H9 (cell line): ENCODE results near the gene DAB1. TPM values are rescaled to one million over a fixed set of nuclear protein-coding genes. Genes with fewer than 3 reads are reported as not detected.

Source experiments
- DNase-seq: peaks from one replicate; pipeline ENCODE4 v3.0.0-alpha.2; 2017
- H2AFZ ChIP-seq: one replicate; pipeline ENCODE4 v1.6.1; 2013; ENCODE audit warnings: mild to moderate bottlenecking, low read length, control low read depth, moderate library complexity
- H2AK5ac ChIP-seq: 2 replicates; pipeline ENCODE4 v1.6.1; 2013; ENCODE audit warnings: low read length, control low read depth, mixed read lengths; ENCODE audit not compliant: insufficient read length
- H2BK120ac ChIP-seq: one replicate; pipeline ENCODE4 v1.6.1; 2013; ENCODE audit warnings: low read depth, mild to moderate bottlenecking, low read length, control low read depth, inconsistent platforms; ENCODE audit not compliant: poor library complexity, severe bottlenecking
- H2BK12ac ChIP-seq: 2 replicates; pipeline ENCODE4 v1.6.1; 2013; ENCODE audit warnings: low read length, control low read depth, mixed read lengths, low read depth; ENCODE audit not compliant: insufficient read length
- H2BK15ac ChIP-seq: 2 replicates; pipeline ENCODE4 v1.6.1; 2013; ENCODE audit warnings: low read depth, low read length, control low read depth
- H2BK20ac ChIP-seq: one replicate; pipeline ENCODE4 v1.6.1; 2013; ENCODE audit warnings: low read depth, mild to moderate bottlenecking, low read length, control low read depth, inconsistent platforms; ENCODE audit not compliant: poor library complexity, severe bottlenecking
- H2BK5ac ChIP-seq: 2 replicates; pipeline ENCODE4 v1.6.1; 2013; ENCODE audit warnings: low read length, control low read depth, mixed read lengths; ENCODE audit not compliant: insufficient read length
- H3K14ac ChIP-seq: 2 replicates; pipeline ENCODE4 v1.6.1; 2013; ENCODE audit warnings: low read length, control low read depth; ENCODE audit not compliant: insufficient read depth
- H3K18ac ChIP-seq: 2 replicates; pipeline ENCODE4 v1.6.1; 2013; ENCODE audit warnings: low read depth, mild to moderate bottlenecking, mixed read lengths, low read length, control low read depth; ENCODE audit not compliant: insufficient read length
- H3K23ac ChIP-seq: 2 replicates; pipeline ENCODE4 v1.6.1; 2013; ENCODE audit warnings: low read length, control low read depth, mixed read lengths, low read depth; ENCODE audit not compliant: insufficient read length
- H3K23me2 ChIP-seq: 2 replicates; pipeline ENCODE4 v1.6.1; 2013; ENCODE audit warnings: low read depth, mild to moderate bottlenecking, mixed read lengths, low read length, control low read depth; ENCODE audit not compliant: insufficient read length, poor library complexity, severe bottlenecking
- H3K27ac ChIP-seq: 2 replicates; pipeline ENCODE4 v1.5.1; 2013; ENCODE audit warnings: low read length, control low read depth, mixed read lengths, low read depth; ENCODE audit not compliant: insufficient read length
- H3K27me3 ChIP-seq: 2 replicates; pipeline ENCODE4 v1.6.1; 2013; ENCODE audit warnings: low read length, control low read depth, inconsistent platforms; ENCODE audit not compliant: insufficient read depth
- H3K4ac ChIP-seq: 2 replicates; pipeline ENCODE4 v1.6.1; 2013; ENCODE audit warnings: low read depth, mild to moderate bottlenecking, control low read depth, inconsistent platforms, low read length, moderate library complexity
- H3K4me1 ChIP-seq: 2 replicates; pipeline ENCODE4 v1.6.1; 2013; ENCODE audit warnings: low read length, control low read depth, inconsistent platforms; ENCODE audit not compliant: insufficient read depth
- H3K4me2 ChIP-seq: 2 replicates; pipeline ENCODE4 v1.6.1; 2013; ENCODE audit warnings: low read length, control low read depth, mixed read lengths; ENCODE audit not compliant: insufficient read length, insufficient read depth
- H3K56ac ChIP-seq: 2 replicates; pipeline ENCODE4 v1.6.1; 2013; ENCODE audit warnings: low read depth, mild to moderate bottlenecking, mixed read lengths, low read length, control low read depth; ENCODE audit not compliant: insufficient read length
- H3K79me1 ChIP-seq: 2 replicates; pipeline ENCODE4 v1.6.1; 2013; ENCODE audit warnings: low read depth, mild to moderate bottlenecking, moderate library complexity, low read length, control low read depth, inconsistent platforms; ENCODE audit not compliant: insufficient read depth, poor library complexity, severe bottlenecking
- H3K79me2 ChIP-seq: 2 replicates; pipeline ENCODE4 v1.6.1; 2013; ENCODE audit warnings: low read length, control low read depth, inconsistent platforms; ENCODE audit not compliant: insufficient read depth
- H3K9ac ChIP-seq: 2 replicates; pipeline ENCODE4 v1.6.1; 2013; ENCODE audit warnings: low read length, control low read depth, mixed read lengths; ENCODE audit not compliant: insufficient read length; ENCODE audit errors: extremely low read depth
- H3K9me3 ChIP-seq: one replicate; pipeline ENCODE4 v1.6.1; 2013; ENCODE audit warnings: low read depth, low read length, inconsistent platforms; ENCODE audit not compliant: control insufficient read depth
- H3T11ph ChIP-seq: one replicate; pipeline ENCODE4 v1.6.1; 2013; ENCODE audit warnings: mild to moderate bottlenecking, low read length, control low read depth, inconsistent platforms
- H4K20me1 ChIP-seq: one replicate; pipeline ENCODE4 v1.6.1; 2013; ENCODE audit not compliant: control insufficient read depth, insufficient read length, insufficient read depth
- H4K5ac ChIP-seq: 2 replicates; pipeline ENCODE4 v1.6.1; 2013; ENCODE audit warnings: low read depth, mild to moderate bottlenecking, mixed read lengths, low read length, control low read depth; ENCODE audit not compliant: insufficient read length
- H4K8ac ChIP-seq: replicated peaks from 2 replicates; pipeline ENCODE4 v1.6.1; 2013; ENCODE audit warnings: low read length, control low read depth, mixed read lengths, low read depth; ENCODE audit not compliant: insufficient read length
- H4K91ac ChIP-seq: 2 replicates; pipeline ENCODE4 v1.6.1; 2013; ENCODE audit warnings: low read depth, mild to moderate bottlenecking, moderate library complexity, mixed read lengths, low read length, control low read depth; ENCODE audit not compliant: insufficient read length
- H3K27ac Mint-ChIP-seq, 3 experiments: 2 replicates in 2 of 3; 3 replicates in 1 of 3; pipeline ENCODE4 v1.8.0; 2020 to 2021; ENCODE audit warnings: mixed read lengths in 3 of 3, mild to moderate bottlenecking in 1 of 3, moderate library complexity in 1 of 3
- H3K27me3 Mint-ChIP-seq: 2 replicates; pipeline ENCODE4 v1.8.0; 2021; ENCODE audit warnings: low read depth, mild to moderate bottlenecking, moderate library complexity, mixed read lengths
- H3K36me3 Mint-ChIP-seq, 3 experiments: 2 replicates in 2 of 3; 3 replicates in 1 of 3; pipeline ENCODE4 v1.8.0; 2020 to 2021; ENCODE audit warnings: low read depth in 3 of 3, mixed read lengths in 3 of 3; ENCODE audit not compliant: insufficient read depth in 1 of 3
- H3K4me1 Mint-ChIP-seq, 2 experiments: 2 replicates each; pipeline ENCODE4 v1.8.0; 2020; ENCODE audit warnings: mixed read lengths in 2 of 2
- H3K4me3 Mint-ChIP-seq, 2 experiments: 2 replicates in 1 of 2; 3 replicates in 1 of 2; pipeline ENCODE4 v1.8.0; 2020 to 2021; ENCODE audit warnings: mild to moderate bottlenecking in 2 of 2, mixed read lengths in 2 of 2, moderate library complexity in 1 of 2
- H3K9me3 Mint-ChIP-seq, 2 experiments: 2 replicates in 1 of 2; 3 replicates in 1 of 2; pipeline ENCODE4 v1.8.0; 2020; ENCODE audit warnings: mild to moderate bottlenecking in 2 of 2, mixed read lengths in 2 of 2, moderate library complexity in 1 of 2
- CTCF ChIP-seq: fragments of 200-600 bp; sonication (generic); conservative IDR thresholded peaks from 3 replicates; pipeline ENCODE4 v1.8.0; 2021; ENCODE audit warnings: antibody characterized with exemption, mild to moderate bottlenecking
- WGBS: extraction: QIAGEN DNeasy Blood & Tissue Kit; methylation state at CpG from one replicate; pipeline ENCODE4 v1.1.7; 2013; ENCODE audit warnings: missing lambda C conversion rate, low lambda C conversion rate, mixed read lengths; ENCODE audit not compliant: insufficient read length; ENCODE audit errors: extremely low coverage; 5-methylcytosine and 5-hydroxymethylcytosine counted together
- total RNA-seq: library from RNA; stranded (reverse); gene quantifications from 2 replicates; pipeline ENCODE4 v1.2.1, GENCODE V29; 2021

The DAB1 gene
- total RNA-seq, 1 experiment from 2014 or later: 9.3 TPM

GRCh38 chr1:57089855-57090254 is 334.0 kb downstream of the DAB1 start:
- no peaks in the 10 kb centered on the region for H3K9me3 ChIP-seq
- TF ChIP-seq CTCF: no peak
- no peak for DNase-seq

More at GRCh38 chr1:57089855-57090254, 334.0 kb downstream of the DAB1 start:
- Histone ChIP-seq H3K23ac (no peak overlapping the region), H2BK5ac (no peak overlapping the region), H3K18ac (no peak overlapping the region), H3T11ph (no peak overlapping the region), H4K20me1 (no peaks in the 10 kb centered on the region), H2AK5ac (no peak overlapping the region), H2BK15ac (no peak overlapping the region), H3K4ac (no peak overlapping the region), H3K79me1 (no peaks in the 10 kb centered on the region), H3K56ac (no peak overlapping the region), H3K4me2 (no peak overlapping the region), H2BK20ac (no peak overlapping the region), H3K23me2 (no peaks in the 10 kb centered on the region), H3K9ac (no peak overlapping the region), H2BK12ac (no peak overlapping the region), H3K4me1 (no peaks in the 10 kb centered on the region), H3K14ac (no peak overlapping the region), H3K79me2 (no peaks in the 10 kb centered on the region), H4K8ac (no peak overlapping the region), H4K5ac (no peak overlapping the region), H4K91ac (no peak overlapping the region), H3K27me3 (no peaks in the 10 kb centered on the region), H2AFZ (no peak overlapping the region), H2BK120ac (no peak overlapping the region), H3K27ac (no peak overlapping the region)
- peaks cover 6 to 21% of the 10 kb centered on the region in 2 experiments for H3K4me1 Mint-ChIP-seq
- H3K27me3 Mint-ChIP-seq: no peaks in the 10 kb centered on the region
- H3K27ac Mint-ChIP-seq: no peak overlapping the region
- H3K36me3 Mint-ChIP-seq: no peaks in the 10 kb centered on the region; a peak in 1 of 7 replicates
- WGBS: no CpG with 5 or more reads among the region's 3 CpGs
- H3K9me3 Mint-ChIP-seq: no peaks in the 10 kb centered on the region
- no peak overlapping the region for H3K4me3 Mint-ChIP-seq
